GM12891 (cell line): Measurements from ENCODE around the gene POLN.
"Not testable (repeated sequence)": the region's sequence is repeated elsewhere in the genome, so short reads cannot be mapped to it uniquely, and the experiment has no call there.

Experiments
- DNase-seq: peaks from one replicate; pipeline ENCODE4 v3.0.0; 2011; ENCODE audit warnings: low spot score; ENCODE audit not compliant: insufficient read length
- FAIRE-seq: peaks from 2 replicates; lab custom pipeline; 2011; peaks lifted over from hg19 to GRCh38; lab: Jason Lieb, UNC
- PAX5 ChIP-seq: IDR thresholded peaks from 2 replicates; pipeline ENCODE4 v1.6.1; 2011; ENCODE audit warnings: low read length, moderate library complexity, mild to moderate bottlenecking; ENCODE audit not compliant: insufficient read depth, severe bottlenecking
- POLR2A ChIP-seq: IDR thresholded peaks from 2 replicates; pipeline ENCODE4 v1.6.1; 2011; ENCODE audit warnings: low read depth, low read length, control low read depth
- POLR2AphosphoS5 ChIP-seq: IDR thresholded peaks from 2 replicates; pipeline ENCODE4 v1.6.1; 2011; ENCODE audit warnings: low read depth, low read length, control low read depth
- POU2F2 ChIP-seq: IDR thresholded peaks from 2 replicates; pipeline ENCODE4 v1.6.1; 2011; ENCODE audit warnings: low read depth, mild to moderate bottlenecking, control low read depth, low read length, moderate library complexity
- SPI1 ChIP-seq: IDR thresholded peaks from 2 replicates; pipeline ENCODE4 v1.6.1; 2011; ENCODE audit warnings: low read depth, low read length, control low read depth
- TAF1 ChIP-seq: IDR thresholded peaks from 2 replicates; pipeline ENCODE4 v1.6.1; 2011; ENCODE audit warnings: low read depth, low read length, control low read depth

Gene POLN

DNA sequence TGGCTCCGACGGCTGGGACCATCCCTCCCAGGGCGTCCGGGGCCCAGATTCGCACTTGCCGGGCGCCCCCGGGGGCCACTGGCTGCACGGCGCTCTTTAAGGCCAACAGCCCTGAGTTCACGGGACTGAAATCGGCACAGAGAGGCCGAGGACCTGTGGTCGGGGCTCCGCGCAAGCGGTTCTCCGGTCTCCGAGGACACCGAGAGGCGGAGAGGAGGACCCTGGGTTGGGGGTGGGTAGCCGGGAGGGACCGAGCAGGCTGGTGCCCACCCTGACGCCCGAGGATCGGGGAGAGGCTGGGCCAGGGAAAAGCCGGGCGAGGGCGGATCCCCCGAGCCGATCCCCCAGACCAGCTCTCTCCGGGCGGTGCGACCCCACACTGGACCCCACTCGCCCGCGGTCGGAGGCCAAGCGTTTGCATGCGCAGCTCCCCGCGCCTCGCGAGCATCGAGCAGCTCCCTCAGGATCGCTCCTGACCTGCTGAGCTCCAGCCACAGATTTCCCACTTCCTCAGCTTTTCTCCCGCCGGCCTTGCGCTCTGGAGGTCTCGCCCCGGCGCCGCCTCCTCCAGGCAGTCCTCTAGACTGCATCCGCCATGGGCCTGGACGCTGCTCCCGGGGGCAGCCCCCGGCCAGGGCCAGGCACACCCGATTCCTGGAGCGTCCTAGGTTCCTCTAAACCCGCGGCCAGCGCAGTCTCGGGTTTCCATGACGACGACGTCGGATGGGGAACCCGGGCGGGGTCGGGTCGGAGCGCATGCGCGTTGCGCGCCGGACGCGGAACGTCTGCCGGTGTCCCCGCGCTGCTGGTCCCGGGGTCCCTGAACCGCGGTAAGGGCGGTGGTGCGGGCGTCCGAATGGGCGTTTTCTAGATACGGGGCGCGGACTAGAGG is 200.4 kb downstream of the POLN start:
- peak; percentile 96 for FAIRE-seq

DNA sequence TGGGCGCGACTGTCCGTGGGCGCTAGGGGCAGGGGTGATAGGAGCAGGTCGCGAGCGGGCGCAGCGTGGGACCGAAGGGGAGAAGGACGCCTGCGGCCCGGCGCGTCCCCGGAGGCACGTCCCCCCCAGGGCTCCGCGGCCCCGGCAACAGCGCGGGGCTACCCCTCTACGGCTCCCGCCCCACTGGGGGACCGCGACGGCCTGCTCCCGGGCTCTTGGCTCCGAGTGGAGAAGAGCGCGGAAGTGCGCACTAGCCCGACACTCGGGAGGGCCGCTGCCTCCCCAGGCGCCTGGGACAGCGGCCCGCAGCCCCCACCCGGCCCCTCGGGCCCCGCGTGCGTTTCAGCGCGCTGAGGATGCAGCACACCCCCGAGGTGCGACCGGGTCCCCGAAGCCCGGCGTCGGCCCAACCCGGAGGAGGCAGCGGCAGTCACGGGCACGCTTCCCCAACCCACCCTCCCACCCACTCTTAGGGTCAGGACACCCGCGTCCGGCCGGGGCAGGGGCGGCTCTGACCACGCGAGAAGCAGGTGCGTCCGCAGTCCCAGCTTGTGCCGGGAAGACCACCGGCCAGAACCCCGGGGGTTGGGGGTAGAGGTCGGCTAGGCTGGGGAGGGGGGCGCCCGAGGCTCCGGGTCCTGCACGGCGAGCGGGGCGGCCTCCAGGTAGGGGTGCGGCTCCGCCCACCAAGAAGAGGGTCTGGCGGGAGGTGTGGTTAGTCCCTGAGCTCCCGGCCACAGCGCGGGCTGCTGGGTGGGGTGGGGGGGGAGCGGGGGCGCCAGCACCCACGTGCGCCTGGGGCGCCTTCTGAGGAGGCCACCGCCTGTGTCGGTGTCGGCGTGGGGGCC is 201.3 kb downstream of the POLN start:
- TF ChIP-seq POLR2A, result no peak
- TF ChIP-seq POLR2AphosphoS5, result no peak
- no peak for TF ChIP-seq SPI1
- no peak for TF ChIP-seq PAX5
- TF ChIP-seq POU2F2, result no peak
- TF ChIP-seq TAF1, result no peak
- no peak for FAIRE-seq
- no peak for DNase-seq

More for the DNA sequence above, 200.4 kb downstream of the POLN start:
- DNase-seq, result peak; percentile 97
- no peak for TF ChIP-seq PAX5
- TF ChIP-seq TAF1, result no peak
- TF ChIP-seq SPI1, result peak; percentile 9; the same call in 1 of the 2 replicates

GRCh38 chr4:2036866-2037265 is 205.1 kb downstream of the POLN start:
- DNase-seq (no peak), FAIRE-seq (no peak)
- TF ChIP-seq PAX5 (no peak), POLR2A (no peak), POLR2AphosphoS5 (no peak), SPI1 (peak; percentile 19; the same call in 1 of the 2 replicates), TAF1 (no peak), POU2F2 (no peak)

GRCh38 chr4:2036327-2036726 is 205.6 kb downstream of the POLN start:
- DNase-seq (no peak), FAIRE-seq (no peak)
- TF ChIP-seq POLR2AphosphoS5 (no peak), PAX5 (no peak), TAF1 (no peak), SPI1 (no peak), POU2F2 (no peak), POLR2A (no peak)

GRCh38 chr4:2031161-2031560 is 210.8 kb downstream of the POLN start:
- not testable (repeated sequence) for FAIRE-seq, DNase-seq

GRCh38 chr4:2027120-2027519 is 214.8 kb downstream of the POLN start:
- DNase-seq, FAIRE-seq: not testable (repeated sequence)

GRCh38 chr4:2025817-2026216 is 216.1 kb downstream of the POLN start:
- DNase-seq, result no peak
- no peak for FAIRE-seq
- TF ChIP-seq PAX5, result no peak
- no peak for TF ChIP-seq TAF1
- no peak for TF ChIP-seq POLR2AphosphoS5
- TF ChIP-seq SPI1, result no peak
- no peak for TF ChIP-seq POU2F2
- TF ChIP-seq POLR2A, result no peak

- TF ChIP-seq POLR2A (no peak), TAF1 (no peak), SPI1 (no peak), POU2F2 (no peak), PAX5 (no peak), POLR2AphosphoS5 (no peak)
- DNase-seq, result no peak
- FAIRE-seq, result no peak
These were observed 217.2 kb downstream of the POLN start for GRCh38 chr4:2024683-2025082.
